Activated gamma-delta T cell treated with anti-CD3 and anti-CD28 coated beads, Interleukin-2, amount 50 U/mL, for 16 hours (primary cell): ENCODE measurements around the gene MARCHF9.
A peak's percentile ranks its signal among the peaks of the same experiment; 100 is the strongest.

Experiments
- DNase-seq: peaks from one replicate; pipeline ENCODE4 v3.0.0-alpha.2; 2020; ENCODE audit warnings: low read depth

Gene MARCHF9

GRCh38 chr12:57737467-57738460, 17.1 kb upstream of the MARCHF9 start:
- no peak for DNase-seq

DNA sequence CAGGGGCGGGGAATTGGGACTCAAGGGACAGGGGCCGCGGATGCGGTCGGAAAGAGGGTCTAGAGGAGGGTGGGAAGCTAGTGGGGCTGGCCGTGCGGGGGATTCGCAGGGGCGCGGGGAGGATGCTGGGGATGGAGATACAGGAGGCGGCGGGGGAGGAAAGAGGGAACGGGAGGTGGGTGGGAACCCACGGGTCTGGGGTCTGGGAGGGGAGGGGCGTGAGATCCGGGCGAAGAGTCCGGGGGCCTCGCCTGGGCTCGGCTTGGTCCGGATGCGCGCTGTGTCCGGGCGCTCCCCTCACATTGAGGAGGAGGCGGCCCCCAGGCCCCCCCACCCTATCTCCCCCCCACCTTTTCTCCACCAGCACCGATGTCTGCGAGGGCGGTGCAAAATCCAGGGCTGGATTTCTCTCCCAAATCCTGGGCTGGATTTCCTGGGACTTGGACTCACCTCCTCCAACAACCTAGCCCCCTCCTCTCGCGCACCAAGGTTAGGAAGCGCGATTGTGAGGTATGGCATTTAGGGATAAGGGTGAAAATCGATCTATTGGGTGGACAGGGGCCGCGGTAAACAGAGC, 16.2 kb upstream of the MARCHF9 start, which contains the start of gene AGAP2:
AGAP2 (minus strand) TSS at position 82 of the 577 bp plus-strand sequence. CDS start 496 bp downstream, outside the sequence.
- DNase-seq, result no peak

- DNase-seq, result no peak
These were observed 15.5 kb upstream of the MARCHF9 start for GRCh38 chr12:57739387-57739786.

- DNase-seq, result no peak
These were observed 14.9 kb upstream of the MARCHF9 start for GRCh38 chr12:57739914-57740538.

DNA sequence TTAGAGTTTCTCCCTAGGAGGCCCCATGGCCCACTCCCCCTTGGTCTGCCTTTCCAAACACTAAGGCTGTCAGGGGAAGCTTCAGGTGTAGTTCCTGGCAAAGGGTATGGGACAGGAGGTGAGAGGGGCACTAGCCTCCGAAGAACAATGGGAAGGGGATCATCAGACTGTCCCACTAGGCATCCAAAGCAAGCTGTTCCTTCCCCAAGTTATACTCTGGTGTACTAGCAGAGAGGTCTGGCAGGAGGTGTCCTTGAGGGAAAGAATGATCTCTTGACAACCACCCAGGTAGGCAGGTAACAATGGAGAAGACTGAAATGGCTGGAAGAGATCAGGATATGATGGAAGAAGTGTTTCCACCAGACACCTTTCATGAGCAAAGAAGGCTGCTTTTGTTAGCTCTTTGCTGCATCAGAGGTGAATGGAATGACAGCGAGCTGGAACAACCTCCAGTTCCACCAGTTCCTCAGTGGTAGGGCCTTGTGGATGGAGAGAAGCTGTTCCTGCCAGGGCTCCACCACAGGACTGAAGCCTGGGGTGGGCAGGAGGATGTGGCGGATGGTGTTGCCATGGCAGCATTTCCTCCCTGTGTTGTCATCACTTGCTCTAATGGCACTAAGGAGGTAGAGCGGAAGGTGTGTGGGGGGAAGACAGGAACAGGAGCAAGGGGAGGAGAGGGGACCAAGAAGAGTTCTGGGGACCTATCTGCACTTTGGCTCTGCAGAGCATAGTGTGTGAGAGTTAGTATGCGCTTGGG, 14.1 kb upstream of the MARCHF9 start:
- peak; percentile 73 for DNase-seq

- DNase-seq, result no peak
These were observed 13.5 kb upstream of the MARCHF9 start for GRCh38 chr12:57741413-57741789.

GRCh38 chr12:57741844-57742738, 12.8 kb upstream of the MARCHF9 start:
- peak; percentile 74 for DNase-seq

GRCh38 chr12:57743769-57744168, 11.1 kb upstream of the MARCHF9 start:
- DNase-seq, result no peak

DNA sequence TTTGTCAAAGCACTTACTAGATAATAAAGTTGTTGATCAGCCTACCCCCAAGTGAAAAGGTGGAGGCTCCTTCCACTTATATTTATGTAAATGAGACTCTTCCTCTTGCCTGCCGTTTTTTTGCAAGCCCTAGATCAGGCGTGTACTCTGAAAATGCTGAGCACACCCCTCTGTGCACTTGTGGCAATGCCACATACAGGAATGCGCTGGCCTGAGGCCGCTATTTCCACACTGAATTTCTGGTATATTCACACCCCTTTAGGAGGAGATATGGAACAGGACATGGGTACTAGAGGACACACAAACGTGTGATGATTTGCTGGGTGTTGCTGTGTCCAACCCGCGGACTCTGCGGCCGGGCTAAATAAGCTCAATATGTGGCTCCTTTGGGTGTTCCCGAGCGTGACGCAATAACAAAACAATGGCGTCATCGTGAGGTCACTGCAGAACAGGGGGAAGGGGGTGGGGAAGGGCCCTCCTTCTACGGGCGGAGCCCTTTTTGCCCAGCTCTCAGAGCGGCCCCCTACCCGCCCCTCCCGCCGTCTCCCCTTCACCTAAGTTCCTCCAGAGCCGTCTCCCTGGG, 10.6 kb upstream of the MARCHF9 start:
- DNase-seq, result peak; percentile 48

GRCh38 chr12:57744777-57745484, 10.0 kb upstream of the MARCHF9 start, which contains the start of gene TSPAN31:
Gene TSPAN31, plus strand, starts transcription at chr12:57745039. Its CDS starts 116 bp downstream, at chr12:57745155.
- peak; percentile 90 for DNase-seq

- no peak for DNase-seq
These were observed 9.4 kb upstream of the MARCHF9 start for GRCh38 chr12:57745485-57745881.

DNA sequence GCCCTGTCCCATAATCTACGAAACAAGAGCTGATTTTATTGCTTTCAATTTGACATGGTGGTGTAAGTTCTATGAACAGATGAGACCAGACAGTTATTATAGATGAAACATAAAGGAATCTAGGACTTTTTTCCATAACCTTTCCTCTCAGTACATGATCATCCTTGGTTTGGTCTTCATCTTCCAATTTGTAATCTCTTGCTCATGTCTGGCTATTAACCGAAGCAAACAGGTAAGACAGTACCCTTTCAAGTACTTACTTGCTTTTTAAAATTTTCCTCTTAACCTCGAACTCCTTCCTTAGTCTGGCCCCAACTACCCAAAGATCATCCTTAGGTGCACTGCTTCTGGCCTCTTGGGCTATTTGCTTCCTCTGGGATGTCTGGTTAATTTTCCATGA, 8.9 kb upstream of the MARCHF9 start:
- DNase-seq, result no peak

DNA sequence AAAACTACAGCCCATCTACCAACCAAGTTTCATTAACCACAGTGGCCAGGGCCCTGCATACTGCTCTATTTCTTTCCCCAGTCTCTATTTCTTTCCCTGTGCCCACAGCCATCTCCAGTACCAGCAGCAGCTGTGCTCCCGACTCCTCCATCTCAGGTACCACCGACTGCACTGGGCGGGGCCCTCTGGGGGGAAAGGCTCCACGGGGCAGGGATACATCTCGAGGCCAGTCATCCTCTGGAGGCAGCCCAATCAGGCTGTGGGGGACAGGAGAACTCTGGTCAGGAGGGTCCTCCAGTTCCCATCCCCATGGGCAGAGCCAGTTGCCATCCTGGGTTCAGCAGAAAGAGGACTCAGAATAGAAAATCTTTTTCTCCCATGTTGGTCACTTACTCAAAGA, 5.8 kb upstream of the MARCHF9 start:
- no peak for DNase-seq

- no peak for DNase-seq
These were observed 4.1 kb upstream of the MARCHF9 start for GRCh38 chr12:57750561-57751431.

- DNase-seq, result no peak
These were observed 3.5 kb upstream of the MARCHF9 start for GRCh38 chr12:57751432-57751787.

- DNase-seq, result peak; percentile 97
These were observed 2.9 kb upstream of the MARCHF9 start, which contains the start of gene CDK4 for GRCh38 chr12:57751788-57752667. Gene CDK4, minus strand, starts transcription at chr12:57752310. Its CDS starts 593 bp downstream, at chr12:57751717.

DNA sequence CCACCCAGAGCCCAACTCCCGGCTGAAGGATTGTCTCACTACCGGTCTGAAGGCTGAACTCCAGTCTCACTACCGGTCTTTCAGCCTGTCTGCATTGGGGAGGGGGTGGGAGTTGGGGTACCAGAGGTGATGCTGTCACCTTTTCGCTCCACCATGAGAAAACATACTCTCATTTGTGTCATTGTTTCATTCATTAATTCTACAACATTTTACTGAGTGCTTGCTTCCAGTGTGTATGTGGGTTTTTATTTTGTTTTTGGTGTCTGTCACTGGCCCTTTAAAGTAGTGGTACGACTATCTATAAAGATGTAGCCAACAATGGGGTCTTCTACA, 2.3 kb upstream of the MARCHF9 start:
- no peak for DNase-seq

DNA sequence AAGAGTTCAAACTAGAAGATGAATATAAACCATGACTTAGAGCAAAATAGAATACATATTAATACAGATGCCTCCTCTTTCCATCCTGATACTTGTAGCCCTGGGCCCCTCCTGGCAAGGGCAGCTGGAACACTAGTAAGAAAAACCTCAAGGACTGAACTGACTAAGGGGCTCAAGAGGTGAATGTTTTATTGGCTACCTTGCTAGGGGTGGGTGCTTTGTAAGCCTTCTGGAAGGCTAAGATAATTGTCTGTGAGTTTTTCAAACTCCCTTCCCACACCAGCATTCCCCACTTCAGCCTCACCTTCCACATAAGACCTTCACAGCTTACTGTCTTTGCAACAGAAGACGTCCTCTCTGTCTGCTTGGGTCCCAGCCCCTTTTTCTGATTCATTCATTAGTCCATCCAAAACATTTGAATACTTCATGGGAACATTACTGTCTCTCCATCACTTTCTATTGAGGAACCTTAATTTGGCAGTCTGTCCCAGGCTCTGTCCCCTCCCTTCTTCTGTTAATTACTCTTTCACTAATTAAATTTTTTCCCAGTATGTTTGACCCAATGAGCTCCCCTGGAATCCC, 1.1 kb upstream of the MARCHF9 start:
- DNase-seq, result no peak
